IPS DF 6.9 (cell line): ENCODE results near the gene SMOC1.
A peak's percentile ranks its signal among the peaks of the same experiment; 100 is the strongest.

ENCODE experiments used
- DNase-seq: peaks from one replicate; pipeline ENCODE4 v3.0.0-alpha.2; 2013; ENCODE audit warnings: low read depth, low spot score
- H3K27ac ChIP-seq: one replicate; pipeline ENCODE4 v1.5.1; 2013; ENCODE audit warnings: low read length, control low read depth
- H3K27me3 ChIP-seq: 2 replicates; pipeline ENCODE4 v1.6.1; 2013; ENCODE audit warnings: mild to moderate bottlenecking, low read length; ENCODE audit not compliant: control insufficient read depth, insufficient read depth
- H3K36me3 ChIP-seq: 2 replicates; pipeline ENCODE4 v1.6.1; 2013; ENCODE audit warnings: low read length; ENCODE audit not compliant: control insufficient read depth, insufficient read depth
- H3K4me1 ChIP-seq: 2 replicates; pipeline ENCODE4 v1.6.1; 2013; ENCODE audit warnings: low read length; ENCODE audit not compliant: control insufficient read depth, insufficient read depth
- H3K4me3 ChIP-seq: 2 replicates; pipeline ENCODE4 v1.5.1; 2013; ENCODE audit warnings: mild to moderate bottlenecking, low read length
- H3K9me3 ChIP-seq: 2 replicates; pipeline ENCODE4 v1.6.1; 2013; ENCODE audit warnings: low read length, inconsistent platforms; ENCODE audit not compliant: control insufficient read depth, insufficient read depth
- WGBS: extraction: QIAGEN DNeasy Blood & Tissue Kit; methylation state at CpG from one replicate; pipeline ENCODE4 v1.1.7; 2013; ENCODE audit warnings: mixed read lengths, missing lambda C conversion rate; ENCODE audit not compliant: insufficient read length, insufficient coverage; 5-methylcytosine and 5-hydroxymethylcytosine counted together

The SMOC1 gene

GRCh38 chr14:69879175-69880043 is at the start of gene SMOC1:
TSS of gene SMOC1 (plus strand) at chr14:69879416. CDS start at chr14:69879679, 263 bp downstream.
- no peaks in the 10 kb centered on the region for H3K36me3 ChIP-seq
- H3K27ac ChIP-seq, result no peak within 1 kb of the TSS
- H3K27me3 ChIP-seq, result peaks cover 6% of the 10 kb centered on the region; the same call in 1 of the 2 replicates
- no peaks in the 10 kb centered on the region for H3K4me1 ChIP-seq
- peak; percentile 48 for DNase-seq
- no peaks in the 10 kb centered on the region for H3K9me3 ChIP-seq
- no CpG with 5 or more reads among the region's 67 CpGs for WGBS
- peak within 1 kb of the TSS; percentile 32; the same call in 1 of the 2 replicates for H3K4me3 ChIP-seq

GRCh38 chr14:69838881-69839416 is 40.3 kb upstream of the SMOC1 start:
- Histone ChIP-seq H3K27ac (no peak overlapping the region), H3K36me3 (no peaks in the 10 kb centered on the region), H3K4me1 (peaks cover 5% of the 10 kb centered on the region; the same call in 1 of the 2 replicates), H3K9me3 (no peaks in the 10 kb centered on the region), H3K4me3 (no peak overlapping the region), H3K27me3 (no peaks in the 10 kb centered on the region)
- no CpG with 5 or more reads among the region's 3 CpGs for WGBS
- no peak for DNase-seq

- Histone ChIP-seq H3K27ac (no peak overlapping the region), H3K4me1 (peaks cover 5% of the 10 kb centered on the region; the same call in 1 of the 2 replicates), H3K9me3 (no peaks in the 10 kb centered on the region), H3K4me3 (no peak overlapping the region), H3K36me3 (no peaks in the 10 kb centered on the region), H3K27me3 (no peaks in the 10 kb centered on the region)
- no peak for DNase-seq
- WGBS, result no CpG with 5 or more reads among the region's 3 CpGs
Measured at GRCh38 chr14:69839661-69840060, 39.6 kb upstream of the SMOC1 start.

- H3K4me1 ChIP-seq, result peaks cover 5% of the 10 kb centered on the region; the same call in 1 of the 2 replicates
- no peak for DNase-seq
- no peaks in the 10 kb centered on the region for H3K9me3 ChIP-seq
- no peak overlapping the region for H3K27ac ChIP-seq
- H3K36me3 ChIP-seq, result no peaks in the 10 kb centered on the region
- WGBS, result no CpG with 5 or more reads among the region's 5 CpGs
- no peaks in the 10 kb centered on the region for H3K27me3 ChIP-seq
- H3K4me3 ChIP-seq, result no peak overlapping the region
Measured at GRCh38 chr14:69841656-69842055, 37.6 kb upstream of the SMOC1 start.

- no peak overlapping the region for H3K4me3 ChIP-seq
- no peak for DNase-seq
- no CpG with 5 or more reads among the region's 13 CpGs for WGBS
- H3K36me3 ChIP-seq, result no peaks in the 10 kb centered on the region
- no peak overlapping the region for H3K27ac ChIP-seq
- H3K4me1 ChIP-seq, result peaks cover 5% of the 10 kb centered on the region; the same call in 1 of the 2 replicates
- H3K9me3 ChIP-seq, result no peaks in the 10 kb centered on the region
- no peaks in the 10 kb centered on the region for H3K27me3 ChIP-seq
Measured at GRCh38 chr14:69842686-69843420, 36.4 kb upstream of the SMOC1 start.

GRCh38 chr14:69844171-69844570 is 35.0 kb upstream of the SMOC1 start:
- no peak overlapping the region for H3K4me3 ChIP-seq
- WGBS, result no CpG with 5 or more reads among the region's 2 CpGs

GRCh38 chr14:69845050-69845581 is 34.1 kb upstream of the SMOC1 start:
- Histone ChIP-seq H3K4me1 (peaks cover 5% of the 10 kb centered on the region; the same call in 1 of the 2 replicates), H3K27me3 (no peaks in the 10 kb centered on the region)
- WGBS, result no CpG with 5 or more reads among the region's 2 CpGs

More at GRCh38 chr14:69844171-69844570, 35.0 kb upstream of the SMOC1 start:
- Histone ChIP-seq H3K4me1 (peaks cover 5% of the 10 kb centered on the region; the same call in 1 of the 2 replicates), H3K27me3 (no peaks in the 10 kb centered on the region), H3K27ac (no peak overlapping the region), H3K9me3 (no peaks in the 10 kb centered on the region), H3K36me3 (no peaks in the 10 kb centered on the region)
- DNase-seq, result no peak

GRCh38 chr14:69845787-69846186 is 33.4 kb upstream of the SMOC1 start:
- no CpG with 5 or more reads among the region's 5 CpGs for WGBS
- Histone ChIP-seq H3K4me3 (no peak overlapping the region), H3K27ac (no peak overlapping the region), H3K27me3 (no peaks in the 10 kb centered on the region), H3K9me3 (no peaks in the 10 kb centered on the region), H3K4me1 (peaks cover 5% of the 10 kb centered on the region; the same call in 1 of the 2 replicates), H3K36me3 (no peaks in the 10 kb centered on the region)
- DNase-seq, result no peak

More at GRCh38 chr14:69845050-69845581, 34.1 kb upstream of the SMOC1 start:
- H3K4me3 ChIP-seq, result no peak overlapping the region
- no peaks in the 10 kb centered on the region for H3K9me3 ChIP-seq
- DNase-seq, result no peak
- H3K27ac ChIP-seq, result no peak overlapping the region
- H3K36me3 ChIP-seq, result no peaks in the 10 kb centered on the region

- WGBS, result no CpG with 5 or more reads among the region's 2 CpGs
- H3K4me3 ChIP-seq, result no peak overlapping the region
- no peak overlapping the region for H3K27ac ChIP-seq
- no peaks in the 10 kb centered on the region for H3K9me3 ChIP-seq
- H3K4me1 ChIP-seq, result 0 out of 2 replicates have a peak, but pooled peaks cover 2% of the 10 kb centered on the region
- DNase-seq, result no peak
- H3K27me3 ChIP-seq, result no peaks in the 10 kb centered on the region
- no peaks in the 10 kb centered on the region for H3K36me3 ChIP-seq
Measured at GRCh38 chr14:69848156-69848555, 31.1 kb upstream of the SMOC1 start.

- WGBS, result no CpG with 5 or more reads among the region's 6 CpGs
- H3K36me3 ChIP-seq, result no peaks in the 10 kb centered on the region
- DNase-seq, result no peak
Measured at GRCh38 chr14:69848903-69849391, 30.3 kb upstream of the SMOC1 start.

More at GRCh38 chr14:69848903-69849391, 30.3 kb upstream of the SMOC1 start:
- H3K9me3 ChIP-seq, result no peaks in the 10 kb centered on the region
- no peaks in the 10 kb centered on the region for H3K27me3 ChIP-seq
- no peak overlapping the region for H3K27ac ChIP-seq
- H3K4me1 ChIP-seq, result no peaks in the 10 kb centered on the region
- no peak overlapping the region for H3K4me3 ChIP-seq
